8988T (cell line): ENCODE results near the gene PLCB4.

Experiments used
- DNase-seq: peaks from one replicate; pipeline ENCODE4 v3.0.0; 2011

PLCB4 gene

DNA sequence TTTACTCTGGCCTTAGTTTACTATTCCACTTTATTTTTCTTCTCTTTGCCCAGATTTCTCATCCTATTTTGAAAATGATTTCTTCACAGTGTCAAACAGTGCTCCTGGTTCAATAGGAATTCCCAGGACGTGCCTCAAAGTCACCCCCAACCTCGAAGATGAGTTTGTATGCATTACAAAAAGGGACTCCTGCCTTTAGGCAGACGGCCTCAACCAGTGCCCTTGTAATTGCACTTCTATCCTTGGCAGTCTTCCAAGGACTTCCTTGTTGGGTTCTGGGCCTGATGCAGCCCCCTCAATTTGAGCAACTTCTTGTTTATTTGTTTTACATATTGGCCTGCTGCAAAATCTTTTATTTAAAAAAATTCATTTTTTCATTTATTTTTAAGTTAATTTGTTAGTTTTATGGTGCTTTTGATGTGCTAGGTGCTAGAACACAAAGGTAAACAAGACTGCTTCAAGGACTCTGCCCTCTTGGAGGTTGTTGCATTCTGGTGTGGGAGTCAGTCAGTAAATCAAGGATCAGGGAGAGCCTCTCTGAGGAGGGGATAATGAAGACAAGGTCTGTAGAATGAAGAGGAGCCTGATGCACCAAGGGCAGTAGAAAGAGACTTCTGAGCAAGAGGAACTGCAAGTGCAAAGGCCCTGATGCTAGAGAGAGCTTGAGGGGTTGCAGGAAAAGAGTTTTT lies 264.0 kb downstream of the PLCB4 start:
- DNase-seq: no peak

DNA sequence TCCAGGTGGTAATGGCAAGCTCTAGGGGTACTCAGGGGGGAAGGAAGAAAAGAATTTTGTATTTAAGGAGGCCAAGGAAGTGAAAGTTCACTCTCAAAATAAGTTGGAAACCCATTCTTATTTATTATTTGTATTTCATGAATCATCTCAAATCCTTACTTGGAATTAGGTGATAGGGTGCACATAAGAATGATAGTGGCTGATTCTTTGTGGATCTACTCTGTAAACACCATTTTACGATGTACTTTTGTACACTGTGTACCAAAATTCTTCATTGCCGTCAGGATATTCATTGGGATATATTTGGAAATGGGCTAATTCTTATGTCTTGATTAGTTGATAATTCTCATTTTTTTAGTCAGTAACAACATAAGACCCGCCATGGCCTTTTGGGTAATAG lies 266.0 kb downstream of the PLCB4 start:
- no peak for DNase-seq

DNA sequence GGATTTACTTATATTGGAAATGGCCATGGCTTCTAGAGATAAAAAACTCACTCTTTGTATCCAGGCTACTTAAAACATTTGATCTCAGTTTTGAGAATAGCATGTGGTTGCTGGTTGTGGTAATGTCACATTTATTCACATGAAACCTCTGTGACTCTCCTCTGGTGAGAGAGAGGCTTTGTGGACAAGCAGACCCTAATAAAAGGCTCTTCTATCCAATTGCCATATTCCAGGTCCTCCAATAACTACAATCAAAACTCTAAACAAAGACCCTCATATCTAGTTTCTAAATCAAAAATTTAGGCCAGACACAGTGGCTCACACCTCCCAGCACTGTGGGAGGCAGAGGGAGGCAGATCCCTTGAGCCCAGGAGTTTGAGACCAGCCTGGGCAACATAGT lies 269.2 kb downstream of the PLCB4 start:
- no peak for DNase-seq

DNA sequence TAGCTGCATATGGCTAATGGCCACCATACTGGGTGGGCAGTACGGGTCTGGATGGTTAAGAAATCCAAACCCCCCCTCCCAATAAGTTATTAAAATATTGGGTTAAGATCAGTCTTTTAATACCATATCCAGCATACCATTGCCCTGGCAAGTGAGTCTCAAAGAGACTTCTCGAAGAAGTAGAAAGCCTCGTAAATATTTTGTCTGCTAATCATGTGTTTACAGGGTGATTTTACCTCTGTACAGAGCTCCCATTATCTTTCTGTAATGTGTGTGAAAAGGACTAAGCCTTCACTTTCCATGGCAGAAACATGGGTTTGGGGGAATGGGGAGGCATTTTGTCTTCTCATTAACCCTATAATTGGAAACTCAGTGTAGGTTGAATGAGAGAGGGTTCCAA lies 270.8 kb downstream of the PLCB4 start:
- no peak for DNase-seq

DNA sequence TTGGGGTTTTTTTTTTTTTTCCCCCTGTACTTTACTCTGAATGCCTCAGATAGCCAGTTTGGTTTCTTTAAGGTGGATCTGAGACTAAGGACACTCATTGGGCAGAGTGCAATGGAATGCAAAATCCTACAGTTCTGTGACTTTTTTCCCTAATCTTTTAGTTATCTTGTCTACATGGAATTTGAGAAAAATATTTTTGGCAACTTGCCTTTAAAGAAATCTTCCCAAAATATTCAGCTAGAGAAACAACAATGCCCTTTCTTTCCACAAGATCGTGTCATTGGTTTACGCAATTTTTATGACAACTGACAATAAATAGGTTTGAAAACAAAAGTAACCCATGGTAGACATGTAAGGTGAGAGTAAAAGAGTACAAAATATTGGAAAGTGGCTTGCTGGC lies 273.8 kb downstream of the PLCB4 start:
- no peak for DNase-seq

DNA sequence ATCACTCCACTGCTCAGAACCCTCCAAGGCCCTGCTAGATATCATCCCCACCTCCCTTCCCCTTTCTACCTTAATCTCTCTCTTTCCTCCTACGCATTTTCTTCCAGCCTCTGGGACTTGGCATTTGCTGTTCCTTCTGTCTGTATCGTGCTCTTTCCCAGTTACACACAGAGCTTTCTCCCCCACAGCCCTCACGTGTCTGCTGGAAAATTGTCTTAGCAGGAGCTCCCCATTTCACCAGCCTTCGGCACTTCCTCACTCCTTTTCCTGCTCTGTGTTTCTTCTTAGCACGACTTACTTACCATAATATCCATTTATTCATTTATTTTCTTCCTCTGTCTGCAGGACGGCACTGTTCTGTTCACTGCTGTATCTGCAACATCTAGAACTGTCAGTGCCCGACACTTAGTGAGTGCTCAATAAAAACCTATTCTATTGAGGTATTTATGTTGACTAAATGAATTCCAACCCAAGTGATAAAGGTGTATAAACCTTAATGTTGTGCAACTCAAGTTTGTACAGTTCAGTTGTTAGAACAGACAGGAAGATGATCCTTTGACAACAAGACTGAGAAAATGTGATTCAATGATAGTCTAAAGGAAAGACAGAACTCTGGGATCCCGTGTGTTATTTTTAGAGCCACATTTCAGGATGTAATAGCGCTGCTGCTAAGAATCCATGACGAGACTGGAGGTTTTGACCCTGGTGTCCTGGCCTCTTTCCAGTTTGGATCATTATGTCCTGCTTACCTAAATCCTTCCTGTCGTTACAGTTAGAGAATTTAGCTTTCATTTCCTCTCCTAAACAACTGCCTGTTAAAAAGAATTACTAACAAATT lies 275.4 kb downstream of the PLCB4 start:
- no peak for DNase-seq

DNA sequence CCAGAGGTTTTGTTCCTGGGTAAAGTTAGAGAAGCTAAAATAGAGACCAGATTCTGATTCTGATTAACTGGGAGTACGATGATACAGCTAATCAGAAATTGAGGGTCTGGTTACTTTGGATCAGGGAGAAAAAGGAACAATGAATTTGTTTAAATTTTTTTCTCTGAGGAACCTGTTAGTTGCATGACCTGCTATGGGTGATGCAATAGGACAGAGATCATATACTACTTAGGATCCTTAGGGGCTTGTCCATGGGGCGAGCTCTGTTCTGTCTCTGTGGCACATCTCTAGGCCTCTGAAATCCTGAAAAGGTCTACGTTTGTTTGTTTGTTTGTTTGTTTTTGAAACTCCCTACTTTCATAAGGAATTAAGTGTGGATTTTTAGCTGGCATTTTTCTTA lies 279.4 kb downstream of the PLCB4 start:
- no peak for DNase-seq

DNA sequence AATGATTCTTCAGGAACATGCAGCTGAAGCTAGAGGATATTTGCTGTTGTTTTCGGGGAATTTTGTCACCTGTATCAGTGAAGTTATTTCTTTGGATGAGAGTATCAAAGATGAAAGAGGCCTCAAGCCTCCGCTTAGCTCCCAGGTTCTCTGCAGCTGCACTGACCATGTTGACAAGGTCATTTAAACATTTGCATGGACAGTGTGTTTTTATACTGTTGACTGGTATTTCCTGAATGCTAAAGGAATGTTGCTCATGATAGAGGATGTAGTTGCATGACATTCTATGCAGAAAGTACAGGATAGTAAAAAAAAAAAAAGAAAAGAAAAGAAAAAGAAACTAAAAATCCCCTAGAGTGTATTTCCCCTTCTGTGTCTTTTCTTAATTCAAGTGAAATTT lies 279.9 kb downstream of the PLCB4 start:
- DNase-seq: no peak

DNA sequence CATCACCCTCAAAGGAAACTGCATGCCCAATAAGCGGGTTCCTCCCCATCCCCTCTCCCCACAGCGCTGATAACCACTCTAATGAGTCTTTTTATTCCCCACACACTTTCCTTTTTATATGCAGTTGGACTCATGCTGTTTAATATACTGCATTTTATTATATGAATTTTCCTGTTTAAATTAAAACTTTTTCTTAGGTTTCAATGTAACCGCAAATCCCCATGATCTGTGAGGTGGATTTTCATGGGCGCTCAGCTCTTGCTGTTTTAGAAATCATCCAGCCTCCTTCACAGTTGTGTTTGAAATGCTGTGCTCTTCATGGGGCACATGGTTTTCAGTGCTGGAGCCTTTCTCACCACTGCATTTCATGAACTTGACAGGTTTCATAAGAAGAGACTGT lies 280.4 kb downstream of the PLCB4 start:
- DNase-seq: no peak

DNA sequence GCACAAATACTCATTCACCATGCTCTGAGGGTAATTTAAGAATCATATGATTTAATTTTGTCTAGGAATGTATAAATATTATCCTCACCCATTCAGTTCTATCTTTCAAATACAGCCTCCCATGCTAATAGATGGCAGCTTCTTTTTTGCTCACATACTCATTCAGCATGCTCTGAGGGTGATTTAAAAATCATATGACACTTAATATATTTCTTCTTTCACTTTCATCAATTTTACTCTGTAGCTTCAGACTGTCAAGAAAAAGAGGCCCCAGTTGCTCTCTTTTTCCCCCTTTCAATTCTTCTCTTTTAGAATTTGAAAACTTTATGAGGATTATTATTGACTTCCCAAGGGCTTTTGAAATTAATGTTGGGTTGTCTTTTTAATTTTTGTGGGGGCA lies 283.9 kb downstream of the PLCB4 start:
- DNase-seq: no peak

DNA sequence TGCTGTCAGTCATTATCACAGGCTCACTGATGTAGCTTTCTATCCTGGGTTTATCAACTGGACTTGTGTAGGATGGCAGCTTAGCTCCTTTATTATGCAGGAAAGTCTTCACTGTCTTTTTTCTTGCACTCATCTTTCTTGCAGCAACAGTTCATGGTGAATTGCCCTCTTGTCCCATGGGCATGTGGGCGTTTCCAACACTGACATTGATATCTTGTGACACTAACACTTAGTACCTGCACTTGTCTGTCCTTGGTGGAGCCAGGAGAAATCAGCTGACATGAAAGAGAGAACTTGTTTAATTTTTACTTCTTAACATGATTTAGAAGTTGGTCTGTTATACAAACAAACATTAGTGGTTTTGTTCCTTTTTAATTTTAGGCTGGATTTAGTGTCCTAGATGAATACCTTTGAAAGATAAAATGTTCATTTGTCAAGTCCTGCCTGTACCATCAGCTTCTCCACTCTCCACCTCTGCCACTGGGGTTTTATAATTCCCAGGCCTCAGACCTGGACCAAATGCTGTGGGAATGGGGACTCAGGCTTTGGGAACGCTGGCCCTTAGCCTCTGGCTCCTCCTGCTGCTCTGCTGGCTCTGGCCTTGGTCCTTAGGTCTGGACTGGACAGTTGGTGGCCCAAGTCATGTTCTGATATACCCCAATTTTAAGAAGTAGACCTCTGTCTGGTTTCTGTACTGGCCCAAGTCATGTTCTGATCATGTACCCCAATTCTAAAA lies 284.5 kb downstream of the PLCB4 start:
- DNase-seq: no peak

DNA sequence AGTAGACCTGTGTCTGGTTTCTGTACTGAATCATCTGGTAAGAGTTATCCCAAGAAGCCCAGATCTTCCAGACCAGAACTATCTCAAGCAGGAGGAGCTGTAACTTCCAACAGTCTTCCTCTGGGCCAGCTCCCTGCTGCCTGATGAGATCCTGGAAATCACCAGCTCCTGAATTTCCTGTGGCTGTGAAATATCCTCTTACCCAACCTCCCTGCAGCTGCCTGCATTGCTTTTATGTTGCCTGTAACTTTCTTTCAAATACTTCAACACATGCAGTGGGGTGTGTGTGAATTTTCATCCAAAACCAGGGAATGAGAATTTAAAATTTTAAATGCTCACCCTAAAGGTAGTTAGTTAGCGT lies 285.0 kb downstream of the PLCB4 start:
- no peak for DNase-seq

DNA sequence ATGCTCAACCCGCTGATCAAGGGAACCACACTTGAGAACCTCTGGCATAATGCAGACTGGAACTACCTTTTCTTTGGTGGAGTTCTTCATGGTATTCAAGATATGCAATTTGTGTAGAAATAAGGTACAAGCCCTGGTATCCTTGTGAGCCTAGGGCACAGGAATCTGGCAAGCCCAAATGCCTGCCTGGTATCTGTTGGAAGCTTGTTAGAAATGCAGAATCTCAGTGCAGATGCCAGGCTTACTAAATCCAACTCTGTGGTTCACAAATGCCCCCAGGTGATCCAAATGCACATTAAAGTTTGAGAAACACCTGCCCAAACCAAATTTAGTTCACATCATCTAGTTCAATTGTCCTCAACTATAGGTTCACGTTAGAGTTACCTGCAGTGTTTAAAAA lies 285.7 kb downstream of the PLCB4 start:
- DNase-seq: no peak

DNA sequence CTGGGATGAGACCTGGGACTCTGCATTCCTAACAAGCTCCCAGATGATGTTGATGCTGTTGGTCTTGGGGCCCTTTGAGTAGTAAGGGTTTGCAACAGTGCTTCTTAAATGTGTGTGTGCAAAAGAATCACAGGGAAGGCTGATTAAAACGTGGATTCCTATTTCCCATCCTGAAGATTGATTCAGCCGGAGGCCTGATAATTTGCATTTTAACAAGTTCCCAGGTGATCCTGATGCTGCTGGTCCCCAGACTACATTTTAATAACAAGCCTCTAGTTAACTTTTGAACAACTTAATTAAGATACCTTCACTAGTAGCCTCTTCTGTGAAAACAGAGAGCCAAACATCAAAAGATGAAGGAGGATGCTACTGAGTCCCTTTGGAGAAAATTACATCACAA lies 289.1 kb downstream of the PLCB4 start:
- DNase-seq: no peak

DNA sequence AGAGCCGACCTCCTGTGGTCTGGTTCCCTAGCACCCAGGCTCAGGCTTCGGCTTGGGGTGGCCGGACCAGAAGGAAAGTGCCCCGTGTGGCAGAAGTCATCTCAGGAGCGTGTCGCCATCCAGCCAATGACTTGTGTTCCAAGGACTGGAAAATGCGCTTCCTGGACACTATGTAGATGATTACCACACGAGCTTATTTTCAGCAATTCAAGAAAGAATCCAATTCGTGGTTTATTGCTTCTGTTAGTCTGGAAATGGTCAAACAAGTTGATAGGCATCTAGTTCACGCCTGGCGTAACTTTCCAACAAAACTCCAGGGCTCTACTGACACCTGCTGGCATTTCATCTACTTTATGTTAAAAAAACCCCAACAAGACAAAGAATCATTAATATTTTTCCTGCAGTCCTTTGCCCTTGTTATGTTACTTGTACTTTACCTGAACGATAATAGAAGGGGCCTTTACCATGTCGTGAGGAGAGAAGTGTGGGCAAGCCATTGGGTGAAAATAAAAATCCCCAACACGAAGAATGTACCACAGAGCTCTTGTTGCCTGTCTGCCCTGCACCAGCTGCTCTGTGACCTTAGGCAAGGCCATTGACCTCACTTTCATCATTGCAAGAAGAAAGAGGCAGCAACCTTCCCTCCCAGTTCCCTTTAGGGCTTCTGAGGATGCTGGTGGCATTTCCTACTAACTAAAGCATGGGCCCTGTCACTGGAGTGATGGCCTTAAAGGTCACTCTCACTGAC lies 290.8 kb downstream of the PLCB4 start:
- peak; percentile 14 for DNase-seq

DNA sequence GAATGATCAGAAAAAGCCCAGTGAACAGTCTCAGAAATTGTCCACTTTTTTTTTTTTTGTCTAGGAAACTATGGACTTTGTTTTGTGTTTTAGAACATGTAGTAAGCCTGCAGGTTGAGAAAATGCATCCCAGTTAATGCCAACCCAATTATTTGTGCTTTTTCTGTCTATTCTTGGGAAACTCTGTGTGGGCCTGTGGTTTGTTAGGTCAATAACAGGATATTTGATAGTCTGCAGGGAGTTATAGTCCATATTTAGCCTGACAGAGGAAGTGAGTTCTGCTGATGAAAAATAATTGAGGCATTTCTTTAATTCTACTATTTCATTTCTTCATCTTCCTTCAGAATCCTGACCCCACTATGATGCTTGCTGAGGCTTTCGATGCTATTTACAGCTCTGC lies 291.5 kb downstream of the PLCB4 start:
- DNase-seq: no peak

DNA sequence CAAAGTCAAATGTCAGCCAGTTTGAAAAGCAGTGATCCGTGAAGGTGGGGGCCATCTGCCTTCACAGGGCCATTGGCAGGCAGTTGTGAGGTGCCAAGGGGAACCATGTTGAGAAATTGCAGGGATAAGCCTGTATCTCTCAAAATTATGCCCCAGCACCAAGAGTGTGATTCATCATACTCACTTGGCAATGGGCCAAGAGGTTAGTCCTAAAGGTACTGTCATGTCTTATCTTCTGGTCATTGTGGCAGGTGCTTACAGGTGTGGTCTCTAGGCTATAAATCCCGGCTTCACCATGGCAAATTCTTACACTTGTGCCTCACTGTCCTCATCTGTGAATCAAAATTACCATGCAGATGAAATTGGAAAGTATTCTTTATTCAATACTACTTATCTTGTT lies 294.8 kb downstream of the PLCB4 start:
- DNase-seq: no peak

DNA sequence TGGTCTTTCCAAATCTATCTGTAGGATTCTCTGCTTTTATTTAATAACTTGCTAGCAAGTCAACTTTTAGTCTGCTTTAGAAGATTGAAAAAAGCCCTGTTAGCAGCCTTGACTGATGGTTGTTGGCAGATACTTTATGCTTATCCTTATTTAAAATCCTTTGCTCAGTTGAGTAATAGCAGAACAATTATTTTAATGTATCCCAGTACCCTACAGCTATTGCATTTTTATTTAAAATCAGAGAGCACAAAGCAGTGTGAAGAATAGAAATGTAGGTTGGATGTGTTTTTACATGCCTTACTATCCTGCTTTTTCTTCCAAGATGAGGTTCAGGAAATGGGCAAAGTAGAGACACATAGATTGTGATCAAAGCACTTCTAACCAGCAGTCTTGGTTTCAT lies 298.4 kb downstream of the PLCB4 start:
- DNase-seq: no peak

DNA sequence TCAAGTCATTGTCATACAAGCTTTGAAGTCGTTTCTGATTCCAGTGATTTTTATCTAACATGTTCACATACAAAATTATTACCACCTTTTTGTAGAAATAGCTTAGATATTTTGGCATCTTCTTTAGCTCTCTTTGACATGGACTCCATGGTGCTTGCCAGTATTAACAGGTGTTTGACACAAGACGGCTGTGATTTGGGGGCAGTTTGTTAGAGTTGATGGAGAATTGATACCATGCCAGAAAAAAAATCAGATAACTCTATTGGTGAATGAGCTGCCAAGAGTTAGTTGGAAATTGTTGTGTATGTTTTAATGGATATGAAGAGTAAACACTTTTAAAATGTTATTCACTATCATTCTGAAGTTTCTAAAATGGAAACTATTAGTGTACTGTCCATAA lies 298.9 kb downstream of the PLCB4 start:
- no peak for DNase-seq

DNA sequence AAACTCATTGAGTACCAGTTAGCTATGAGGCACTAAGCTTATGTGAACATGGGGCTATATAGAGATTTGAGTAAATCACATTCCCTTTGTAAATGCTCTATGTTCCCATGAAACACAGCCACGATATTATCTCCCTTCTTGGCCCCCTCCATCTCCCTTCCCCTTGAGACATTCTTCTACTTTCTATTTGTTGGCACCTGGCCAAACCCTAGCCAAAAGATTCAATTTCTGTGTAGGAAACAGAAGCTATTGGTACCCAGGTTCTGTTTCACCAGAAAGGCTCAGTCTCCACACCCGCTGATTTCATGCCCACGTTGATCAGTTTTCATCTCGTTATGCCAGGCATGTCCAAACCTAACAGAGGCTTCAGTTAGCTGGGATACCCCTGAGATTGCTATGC lies 300.0 kb downstream of the PLCB4 start:
- no peak for DNase-seq

DNA sequence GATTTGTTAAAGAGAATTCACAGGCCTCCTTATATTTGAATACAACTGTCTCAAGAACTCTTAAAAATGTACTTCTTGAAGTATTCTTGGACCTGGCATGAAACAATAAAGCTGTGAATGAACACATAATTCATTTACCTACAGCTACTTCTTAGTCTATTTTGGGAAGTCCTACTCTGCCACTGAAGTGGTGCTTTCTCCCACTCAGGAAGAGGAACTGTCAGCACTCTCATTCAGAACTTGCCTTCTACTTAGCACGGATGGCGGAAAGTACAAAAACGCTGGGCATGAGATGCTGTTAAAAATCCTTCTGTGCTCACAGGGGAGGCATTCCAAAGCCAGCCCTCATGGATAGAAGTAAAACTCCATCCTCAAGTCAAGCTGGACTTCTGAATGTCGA lies 300.7 kb downstream of the PLCB4 start:
- no peak for DNase-seq

DNA sequence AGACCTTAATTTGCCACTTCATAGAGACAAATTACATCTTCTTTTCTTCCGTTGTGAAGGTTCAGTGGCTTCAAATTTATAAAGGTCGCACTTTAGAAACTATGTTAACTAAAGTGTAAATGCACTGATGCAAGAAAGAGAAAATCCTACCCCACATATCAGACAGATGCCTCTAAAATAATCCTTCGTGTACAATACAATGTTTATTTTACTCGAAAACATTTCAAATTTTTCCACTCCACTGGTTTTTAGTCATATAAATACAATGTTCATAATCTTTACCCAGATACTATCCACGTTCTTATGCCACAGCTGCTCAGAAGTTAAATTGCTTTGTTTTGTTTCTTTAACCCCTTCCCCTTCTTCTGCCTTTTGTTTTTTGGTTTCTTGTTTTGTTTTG lies 305.2 kb downstream of the PLCB4 start:
- DNase-seq: no peak

DNA sequence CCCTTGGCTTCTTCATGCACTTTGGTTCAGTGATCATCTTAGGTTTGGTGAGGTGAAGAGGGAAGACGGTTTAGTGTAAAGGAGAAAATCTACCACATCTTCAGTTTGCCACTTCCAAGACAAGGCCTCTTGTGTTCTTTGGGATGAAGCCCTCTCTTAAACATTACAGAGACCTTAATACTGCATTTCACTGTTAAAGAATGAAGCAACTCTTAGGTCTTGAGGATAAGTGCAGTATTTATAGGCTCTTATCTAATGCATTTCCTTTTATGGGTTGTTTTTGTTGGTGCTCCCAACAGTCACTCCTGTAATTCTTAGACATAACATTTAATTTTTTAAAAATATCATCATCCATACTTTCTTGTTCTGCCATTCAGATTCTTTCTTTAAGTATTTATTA lies 305.6 kb downstream of the PLCB4 start:
- DNase-seq: no peak
